Brain pericyte (primary cell): Measurements from ENCODE around the gene EWSR1.

Source experiments
- DNase-seq: peaks from one replicate; pipeline ENCODE4 v3.0.0-alpha.2; 2012; ENCODE audit warnings: low read depth, low spot score

EWSR1 gene

GRCh38 chr22:29317827-29318454 is 49.9 kb downstream of the EWSR1 start:
- DNase-seq = no peak

GRCh38 chr22:29319072-29319471 is 51.0 kb downstream of the EWSR1 start:
- no peak for DNase-seq

GRCh38 chr22:29320546-29320945 is 52.5 kb downstream of the EWSR1 start:
- no peak for DNase-seq

- no peak for DNase-seq
These were observed 55.6 kb downstream of the EWSR1 start for GRCh38 chr22:29323641-29324040.

- no peak for DNase-seq
These were observed 57.3 kb downstream of the EWSR1 start for GRCh38 chr22:29325356-29325755.

- DNase-seq = no peak
These were observed 57.8 kb downstream of the EWSR1 start for GRCh38 chr22:29325785-29326315.

- no peak for DNase-seq
These were observed 58.4 kb downstream of the EWSR1 start for GRCh38 chr22:29326481-29326880.

- DNase-seq = no peak
These were observed 59.2 kb downstream of the EWSR1 start for GRCh38 chr22:29327089-29327764.

- no peak for DNase-seq
These were observed 60.0 kb downstream of the EWSR1 start for GRCh38 chr22:29328055-29328454.

GRCh38 chr22:29328566-29329500 is 60.8 kb downstream of the EWSR1 start:
- no peak for DNase-seq

GRCh38 chr22:29329581-29329980 is 61.5 kb downstream of the EWSR1 start:
- no peak for DNase-seq

GRCh38 chr22:29330291-29330690 is 62.2 kb downstream of the EWSR1 start:
- DNase-seq = no peak

- DNase-seq = no peak
These were observed 62.7 kb downstream of the EWSR1 start for GRCh38 chr22:29330753-29331152.

- no peak for DNase-seq
These were observed 63.1 kb downstream of the EWSR1 start for GRCh38 chr22:29331213-29331612.

- no peak for DNase-seq
These were observed 63.7 kb downstream of the EWSR1 start for GRCh38 chr22:29331658-29332300.

GRCh38 chr22:29332886-29333496 is 64.9 kb downstream of the EWSR1 start:
- no peak for DNase-seq

- DNase-seq = no peak
These were observed 66.1 kb downstream of the EWSR1 start for GRCh38 chr22:29334148-29334547.

- no peak for DNase-seq
These were observed 66.8 kb downstream of the EWSR1 start for GRCh38 chr22:29334696-29335344.

- DNase-seq = no peak
These were observed 67.6 kb downstream of the EWSR1 start for GRCh38 chr22:29335656-29336055.

GRCh38 chr22:29336751-29337490 is 68.9 kb downstream of the EWSR1 start:
- DNase-seq = no peak
